GM21786 (cell line): ENCODE results near the gene CSRP1.

Source experiments
- ATAC-seq: cut with Tn5 transposase; IDR thresholded peaks from one replicate; pipeline ENCODE4 v1.9.1; 2021; ENCODE audit not compliant: unreplicated experiment

The CSRP1 gene

DNA sequence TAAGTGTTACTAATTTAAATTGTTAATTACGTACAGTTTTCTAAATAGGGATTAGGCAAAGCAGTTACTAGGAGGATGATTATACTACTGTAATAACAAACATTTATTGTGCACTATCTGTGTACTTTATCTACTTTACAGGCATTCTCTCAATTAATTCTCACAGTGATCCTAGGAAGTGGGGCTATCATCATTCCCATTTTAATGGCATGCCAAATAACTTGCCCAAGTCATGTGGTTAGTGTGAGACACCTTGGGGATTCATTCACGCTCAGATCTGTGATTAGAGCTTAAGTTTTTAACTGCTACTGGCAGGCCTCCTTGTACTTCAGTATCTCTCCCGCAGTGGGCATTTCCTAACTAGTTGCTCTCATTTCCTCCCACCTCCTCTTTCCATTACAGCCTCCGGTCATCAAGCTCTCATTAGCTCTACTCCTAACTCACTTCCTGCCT lies 49.4 kb downstream of the CSRP1 start:
- no peak for ATAC-seq

GRCh38 chr1:201456499-201457309 lies 50.2 kb downstream of the CSRP1 start:
- no peak for ATAC-seq

GRCh38 chr1:201455098-201455497 lies 51.8 kb downstream of the CSRP1 start:
- no peak for ATAC-seq

DNA sequence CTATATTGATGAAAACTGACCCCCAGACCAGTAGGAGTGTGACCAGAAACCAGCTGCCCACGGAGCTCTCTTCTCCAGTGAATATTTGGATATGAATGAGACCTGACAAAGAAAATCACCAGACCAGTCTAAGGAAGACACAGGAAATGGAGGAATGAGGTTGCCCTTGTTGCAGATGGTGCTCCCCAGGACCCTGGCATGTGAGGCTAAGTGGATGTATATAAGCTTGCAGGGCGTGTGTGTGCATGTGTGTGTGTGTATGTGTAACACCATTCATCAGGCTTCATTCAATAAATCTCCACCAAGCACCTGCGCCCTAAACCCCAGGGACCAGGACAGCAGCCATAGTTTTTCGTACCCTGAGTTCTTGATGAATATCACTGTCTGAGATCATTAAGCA lies 52.3 kb downstream of the CSRP1 start:
- ATAC-seq: no peak

DNA sequence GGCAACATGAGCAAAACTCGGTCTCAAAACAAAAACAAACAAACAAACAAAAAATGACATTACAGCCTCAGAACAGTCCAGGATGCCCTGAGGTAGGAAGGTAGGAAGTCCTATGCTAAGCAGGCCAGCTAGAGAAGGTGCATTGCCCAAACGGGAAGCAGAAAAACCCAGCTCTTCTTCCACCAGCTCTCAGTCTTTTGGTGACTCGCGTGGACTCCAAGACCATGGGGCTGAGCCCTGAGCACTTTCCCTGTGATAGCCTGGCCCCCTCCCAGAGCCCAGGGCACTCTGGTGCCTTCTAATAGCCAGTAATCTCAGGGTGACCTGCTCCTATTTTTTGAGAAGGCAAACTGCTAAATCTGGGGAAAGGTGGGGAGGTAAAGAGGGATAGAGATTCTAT lies 54.1 kb downstream of the CSRP1 start:
- no peak for ATAC-seq

DNA sequence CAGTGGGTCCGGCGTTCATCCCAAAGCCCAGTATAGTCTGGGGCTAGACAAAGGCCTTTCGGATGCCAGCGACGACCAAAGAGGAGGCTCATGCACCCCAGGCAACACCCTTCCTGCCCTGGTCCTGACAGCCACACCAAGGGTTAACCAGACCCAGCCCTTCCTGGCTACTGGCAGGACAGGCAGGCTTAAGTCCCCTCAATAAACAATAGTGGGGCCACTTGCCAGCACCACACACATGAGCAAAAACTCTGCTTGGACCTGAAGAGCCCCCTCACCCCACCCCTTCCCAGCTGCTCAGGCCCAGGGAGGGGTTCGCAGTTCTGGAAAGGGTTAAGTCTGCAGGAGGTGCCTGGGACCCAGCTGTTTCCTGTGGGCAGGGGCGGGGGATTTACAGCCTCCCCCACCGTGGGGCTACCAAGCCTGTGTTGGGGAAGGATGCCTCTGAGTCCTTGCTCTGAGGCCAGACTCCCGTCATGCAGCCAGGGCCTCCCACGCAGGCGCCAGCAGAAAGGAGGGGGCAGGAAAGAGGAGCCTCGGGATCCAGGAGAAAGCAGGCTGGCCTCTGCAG lies 56.1 kb downstream of the CSRP1 start:
- no peak for ATAC-seq

GRCh38 chr1:201448990-201449389 lies 57.9 kb downstream of the CSRP1 start:
- ATAC-seq: no peak

DNA sequence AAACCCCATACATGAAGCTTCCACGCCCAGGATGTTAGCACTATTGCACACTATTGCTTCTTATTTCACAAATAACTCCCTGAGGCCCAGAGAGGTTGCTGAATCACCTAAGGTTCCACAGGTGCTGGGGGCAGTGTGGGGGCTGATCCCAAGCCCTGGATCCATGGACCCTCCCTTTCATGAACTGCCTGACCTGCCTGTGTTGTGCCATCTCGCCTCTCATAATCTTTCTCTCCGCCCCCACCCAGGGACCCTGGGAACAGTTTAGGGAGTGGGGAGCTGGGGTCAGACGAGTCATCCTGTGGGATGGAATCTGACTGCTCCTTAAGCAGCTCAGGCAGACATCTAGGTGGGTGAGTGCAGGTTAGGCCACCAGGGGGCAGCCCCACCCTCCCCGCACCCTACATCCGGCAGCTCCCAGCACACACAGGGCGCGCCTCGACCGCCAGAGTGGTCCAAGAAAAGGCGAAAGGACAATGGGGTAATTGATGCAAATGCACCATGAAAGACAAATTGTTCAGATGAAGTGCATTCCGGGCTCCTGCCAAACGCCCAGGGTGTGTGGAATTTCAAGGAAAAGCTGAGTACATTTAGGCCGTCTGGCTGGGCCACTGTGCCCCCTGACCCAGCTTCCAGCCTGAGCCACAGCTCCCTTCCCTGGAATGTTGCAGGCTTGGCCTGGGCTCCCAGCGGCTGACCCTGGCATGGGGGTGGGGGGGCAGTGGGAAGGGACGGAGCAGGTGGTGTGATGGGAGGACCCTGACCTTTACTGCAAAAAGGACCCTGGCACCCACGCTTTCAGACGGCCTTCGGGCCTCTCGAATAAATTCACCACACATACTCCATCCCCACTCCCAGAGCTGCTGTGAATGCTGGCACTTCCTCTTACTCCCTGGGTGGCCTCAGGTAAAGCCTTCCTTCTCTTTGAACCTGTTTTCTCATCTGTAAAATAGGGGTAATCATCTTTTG lies 58.7 kb downstream of the CSRP1 start:
- peak; percentile 64 for ATAC-seq

- no peak for ATAC-seq
These were observed 61.6 kb downstream of the CSRP1 start for GRCh38 chr1:201445310-201445709.

DNA sequence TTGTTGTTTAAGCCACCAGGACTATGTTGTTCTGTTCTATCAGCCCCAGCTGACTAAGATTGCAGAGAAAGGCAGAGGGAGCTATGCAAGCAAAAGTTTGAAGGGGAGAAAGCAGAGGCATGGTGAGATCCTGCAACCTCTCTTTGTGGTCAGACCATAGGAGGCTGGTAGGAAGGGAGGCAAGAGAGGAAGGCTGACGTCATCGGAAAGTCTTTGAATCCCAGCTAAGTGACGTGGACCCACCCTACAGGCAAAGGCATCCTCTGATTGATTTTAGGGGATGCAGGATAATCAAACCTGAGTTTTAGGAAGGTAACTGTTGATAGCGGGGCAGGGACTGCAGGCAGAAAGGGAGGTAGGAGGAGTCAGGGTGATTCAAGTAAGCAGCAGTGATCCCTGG lies 62.1 kb downstream of the CSRP1 start:
- no peak for ATAC-seq

- ATAC-seq: no peak
These were observed 63.2 kb downstream of the CSRP1 start for GRCh38 chr1:201443747-201444146.

DNA sequence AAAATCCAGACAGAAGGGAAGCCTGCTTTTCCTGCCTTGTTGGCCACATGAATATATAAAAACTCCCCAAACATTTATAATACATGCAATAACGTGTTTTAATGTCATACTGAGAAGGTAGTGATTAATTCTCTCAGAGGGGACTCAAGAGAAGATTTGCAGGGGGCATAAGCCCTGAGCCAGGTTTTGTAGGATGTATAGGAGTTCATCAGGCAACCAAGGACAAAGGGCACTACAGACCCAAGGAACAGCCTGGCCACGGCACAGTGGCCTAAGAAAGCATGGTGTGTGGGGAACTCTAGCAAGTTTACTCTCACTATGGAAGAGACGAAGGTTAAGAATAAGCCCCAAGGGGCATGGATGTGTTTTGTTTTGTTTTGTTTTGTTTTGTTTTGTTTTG lies 70.0 kb downstream of the CSRP1 start:
- no peak for ATAC-seq

DNA sequence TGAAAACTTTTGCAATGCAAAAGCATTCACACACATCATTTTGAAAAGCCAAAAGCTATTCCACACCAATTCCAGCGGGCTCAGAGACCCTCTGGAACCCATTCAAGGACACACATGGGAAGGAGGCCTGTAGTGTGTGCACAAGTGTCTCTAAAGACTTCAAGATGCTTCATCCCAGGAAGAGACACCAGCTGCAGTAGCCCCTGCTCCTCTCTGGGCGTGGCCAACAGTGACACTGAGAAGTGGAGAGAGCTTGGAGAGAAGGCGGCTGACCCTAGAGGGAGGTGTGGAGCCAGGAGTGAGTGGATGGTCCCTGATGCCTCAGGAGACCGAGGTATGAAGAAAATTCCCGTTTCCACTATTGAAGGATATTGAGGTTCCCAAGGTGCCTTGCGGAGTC lies 70.5 kb downstream of the CSRP1 start:
- no peak for ATAC-seq

DNA sequence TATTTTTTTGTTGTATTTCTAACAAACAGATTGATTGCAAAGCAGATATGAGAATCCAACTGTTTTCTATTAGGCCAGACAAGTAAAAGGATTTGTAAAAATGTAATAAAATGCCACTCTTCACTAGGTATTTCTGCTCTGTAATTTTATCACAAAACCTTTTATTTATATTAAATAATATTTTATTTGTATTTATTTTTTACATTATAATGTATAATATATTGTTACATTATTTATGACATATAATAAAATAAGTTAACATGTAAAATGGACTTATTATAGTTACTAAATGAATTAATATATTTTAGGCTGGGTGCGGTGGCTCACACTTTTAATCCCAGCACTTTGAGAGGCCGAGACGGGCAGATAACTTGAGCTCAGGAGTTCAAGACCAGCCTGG lies 72.7 kb downstream of the CSRP1 start:
- no peak for ATAC-seq

GRCh38 chr1:201433609-201434008 lies 73.3 kb downstream of the CSRP1 start:
- no peak for ATAC-seq
